Measurements from ENCODE around the gene NTSR1.

- no peak for TF ChIP-seq TAF7 (optimal IDR thresholded peaks at IDR 0.05; ENCODE audit: borderline replicate concordance, low read depth, low read length)
- TF ChIP-seq, protein P1, sequence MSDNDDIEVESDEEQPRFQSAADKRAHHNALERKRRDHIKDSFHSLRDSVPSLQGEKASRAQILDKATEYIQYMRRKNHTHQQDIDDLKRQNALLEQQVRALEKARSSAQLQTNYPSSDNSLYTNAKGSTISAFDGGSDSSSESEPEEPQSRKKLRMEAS (IDR thresholded peaks at IDR 0.05) = no peak
- no peak for TF ChIP-seq POLR2AphosphoS5 (IDR thresholded peaks at IDR 0.05; ENCODE audit: low read depth, low read length)
- TF ChIP-seq JUND (IDR thresholded peaks at IDR 0.05; ENCODE audit: low read length) = no peak
- TF ChIP-seq RAD21 (IDR thresholded peaks at IDR 0.05 in 1 of 2, conservative IDR thresholded peaks at IDR 0.05 in 1 of 2; ENCODE audit: low read depth in 2 of 2, low read length in 2 of 2) = no peak
- no peak for TF ChIP-seq CTCF (IDR thresholded peaks at IDR 0.05; ENCODE audit: control extremely low read depth in 1 of 3, insufficient read depth in 1 of 3, low read depth in 1 of 3, low read length in 3 of 3)
- TF ChIP-seq E2F6 (IDR thresholded peaks at IDR 0.05) = no peak
- no peak for TF ChIP-seq SIN3A (conservative IDR thresholded peaks at IDR 0.05 in 1 of 2, IDR thresholded peaks at IDR 0.05 in 1 of 2; ENCODE audit: low read depth in 1 of 2, low read length in 2 of 2)
- no peak for TF ChIP-seq FOSL1 (IDR thresholded peaks at IDR 0.05; ENCODE audit: insufficient read depth, low read depth, low read length)
- no peak for TF ChIP-seq EZH2 (IDR thresholded peaks at IDR 0.05; ENCODE audit: low read depth, low read length, severe bottlenecking)
- no peak for TF ChIP-seq TAF1 (IDR thresholded peaks at IDR 0.05; ENCODE audit: low read depth, low read length)
Measured at GRCh38 chr20:62709537-62709905, 885 bp downstream of the NTSR1 start.
